Suppressor macrophage treated with lipopolysaccharide for 1 hour (primary cell): Measurements from ENCODE around the gene MGMT.

Experiments
- DNase-seq, 3 donors: peaks; one replicate each; pipeline ENCODE4 v3.0.0-alpha.2; 2020 to 2022

MGMT gene

DNA sequence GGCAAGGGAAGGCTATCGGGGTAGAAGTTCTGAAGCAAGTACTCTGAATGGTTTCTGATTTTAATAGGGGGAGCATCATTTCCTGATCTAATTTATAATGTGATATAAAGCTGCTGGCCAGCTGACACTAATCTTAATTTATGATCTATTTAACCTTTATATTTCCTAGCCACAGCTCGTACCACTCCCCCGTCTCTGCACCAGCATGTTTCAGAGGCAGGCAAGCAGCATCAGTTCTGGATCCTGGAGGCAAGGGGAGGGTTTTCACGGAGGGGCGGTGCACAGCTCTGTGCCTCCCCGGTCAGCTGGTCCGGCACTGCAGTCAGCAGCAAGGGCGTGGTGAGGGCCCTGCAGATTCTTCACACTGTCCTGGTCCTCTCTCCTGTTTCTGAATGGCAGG lies 30.0 kb downstream of the MGMT start:
- no peak for DNase-seq

DNA sequence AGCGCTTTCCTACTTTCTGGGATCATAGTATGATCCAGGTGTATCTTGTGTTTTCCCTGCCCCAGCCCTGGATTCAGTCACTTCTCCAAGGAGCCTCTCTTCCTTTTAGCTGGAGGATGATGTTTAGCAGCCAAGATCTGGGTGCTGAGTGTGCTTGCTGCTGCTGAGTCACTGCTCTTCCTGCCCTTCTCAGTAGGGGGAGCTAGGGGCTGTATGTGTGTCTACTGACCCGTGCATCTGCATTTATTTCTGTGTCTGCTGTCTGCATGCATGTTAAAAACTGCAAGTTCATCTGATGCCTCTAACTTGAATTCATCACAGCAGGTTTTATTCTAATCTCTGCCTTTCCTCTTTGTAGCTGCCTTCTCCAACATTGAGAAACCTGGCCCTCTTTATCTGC lies 31.6 kb downstream of the MGMT start:
- no peak for DNase-seq

DNA sequence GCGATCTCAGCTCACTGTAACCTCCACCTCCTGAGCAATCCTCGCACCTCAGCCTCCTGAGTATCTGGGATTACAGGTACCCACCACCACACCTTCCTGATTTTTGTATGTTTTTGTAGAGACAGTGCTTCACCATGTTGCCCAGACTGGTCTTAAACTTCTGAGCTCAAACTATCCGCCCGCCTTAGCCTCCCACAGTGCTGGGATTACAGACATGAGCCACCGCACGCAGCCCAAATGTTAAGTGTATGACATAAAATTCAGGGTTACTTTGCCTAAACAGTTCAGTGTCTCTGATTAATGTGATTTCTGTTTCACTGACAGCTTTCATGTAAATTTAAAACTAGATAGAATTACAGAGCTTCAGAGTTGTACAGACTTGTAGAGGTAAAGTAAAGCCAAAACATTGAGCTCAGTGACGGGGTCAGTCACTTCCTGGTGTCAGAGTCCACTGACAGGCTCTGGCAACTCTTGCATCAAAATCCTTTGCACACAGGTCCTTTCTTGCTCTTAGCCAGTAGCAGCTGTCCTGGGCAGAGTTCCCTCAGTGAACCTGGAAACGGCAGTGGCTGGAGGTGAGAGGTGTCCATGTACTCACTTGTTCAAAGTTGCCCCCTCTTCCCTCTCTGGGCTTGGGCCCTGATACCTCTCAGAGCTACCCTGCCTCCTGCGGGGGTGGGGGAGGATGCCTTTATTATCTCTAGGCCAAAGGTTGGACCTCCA lies 33.7 kb downstream of the MGMT start:
- no peak for DNase-seq

DNA sequence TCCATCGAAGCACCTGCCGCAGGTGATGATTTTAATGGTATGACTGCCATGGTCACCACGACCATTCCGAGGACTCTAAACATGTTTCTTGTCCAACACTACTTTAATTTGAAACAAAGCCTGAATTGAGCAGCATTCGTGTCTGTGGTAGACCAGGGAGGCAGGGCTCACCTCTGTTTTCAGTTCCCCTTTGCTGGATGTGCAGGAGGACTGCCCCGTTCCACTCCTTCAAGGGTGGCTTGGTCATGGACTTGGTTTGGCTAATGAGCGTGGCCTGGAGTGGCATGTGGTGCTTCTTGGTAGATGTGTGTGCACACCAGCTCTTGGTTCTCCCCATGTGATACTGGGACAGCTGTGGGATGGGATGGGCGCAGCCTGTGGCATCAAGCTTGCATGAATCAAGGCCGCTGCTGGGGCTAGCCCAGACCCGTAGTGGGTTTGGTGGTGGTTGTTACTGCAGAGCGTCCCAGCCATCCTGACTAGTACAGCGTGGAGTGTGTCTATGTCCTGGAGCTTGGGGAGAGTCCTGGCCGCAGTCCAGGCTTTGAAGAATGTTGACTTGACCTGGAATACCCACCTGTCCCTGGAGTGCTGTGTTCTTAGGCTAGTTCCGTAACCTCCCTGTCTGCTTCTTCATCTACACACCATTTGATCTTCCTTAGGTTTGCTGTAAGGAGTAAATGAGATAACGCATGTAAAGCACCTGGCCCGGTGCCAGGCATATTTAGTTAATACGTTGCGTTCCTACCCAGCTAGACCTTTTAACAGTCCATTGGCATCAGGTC lies 34.8 kb downstream of the MGMT start:
- no peak for DNase-seq

DNA sequence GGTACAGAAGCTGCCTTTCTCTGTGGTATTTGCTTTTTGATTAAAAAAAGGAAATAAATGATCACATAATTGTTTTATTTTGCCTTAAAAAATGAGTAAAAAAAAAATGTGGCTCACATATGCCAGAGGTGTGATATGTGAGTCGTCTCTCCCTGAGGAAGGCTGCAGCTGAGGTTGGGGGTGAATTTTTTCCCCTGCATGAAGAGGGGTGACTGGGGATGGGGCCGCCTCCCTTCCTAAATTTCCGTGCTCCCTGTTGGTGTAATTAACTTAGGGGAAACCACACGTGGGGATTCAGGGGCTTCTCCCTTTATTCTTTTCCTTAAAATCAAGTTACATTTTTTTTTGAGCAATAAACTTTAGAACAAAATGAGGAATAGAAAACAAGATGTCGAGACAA lies 35.4 kb downstream of the MGMT start:
- no peak for DNase-seq

DNA sequence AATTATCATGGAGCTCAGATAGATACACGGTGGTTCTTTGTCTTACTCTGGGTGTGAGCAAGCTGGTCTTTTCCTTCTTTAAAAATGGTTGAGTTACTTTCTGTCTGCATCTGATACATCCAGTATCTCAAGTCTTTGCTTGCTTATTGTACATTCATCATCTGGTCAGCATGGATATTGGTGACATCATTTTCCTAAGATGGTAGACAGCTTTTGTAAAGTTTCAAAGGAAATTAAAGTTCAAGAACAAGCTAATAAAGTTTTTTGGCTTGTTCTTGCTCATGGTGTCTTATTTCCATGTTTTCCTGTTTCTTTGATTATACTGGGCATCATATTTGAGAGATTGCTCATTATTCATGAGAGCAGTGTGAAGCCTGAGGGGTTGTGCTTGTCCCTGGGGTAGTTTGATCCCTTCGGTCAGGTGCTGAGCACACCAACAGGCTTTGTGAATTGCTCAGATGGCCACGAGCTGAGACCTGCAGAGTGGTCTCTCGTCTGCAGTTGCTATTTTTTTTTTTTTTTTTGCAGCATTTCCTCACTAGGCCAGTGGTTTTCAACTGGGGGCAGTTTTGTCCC lies 38.5 kb downstream of the MGMT start:
- DNase-seq = no peak

DNA sequence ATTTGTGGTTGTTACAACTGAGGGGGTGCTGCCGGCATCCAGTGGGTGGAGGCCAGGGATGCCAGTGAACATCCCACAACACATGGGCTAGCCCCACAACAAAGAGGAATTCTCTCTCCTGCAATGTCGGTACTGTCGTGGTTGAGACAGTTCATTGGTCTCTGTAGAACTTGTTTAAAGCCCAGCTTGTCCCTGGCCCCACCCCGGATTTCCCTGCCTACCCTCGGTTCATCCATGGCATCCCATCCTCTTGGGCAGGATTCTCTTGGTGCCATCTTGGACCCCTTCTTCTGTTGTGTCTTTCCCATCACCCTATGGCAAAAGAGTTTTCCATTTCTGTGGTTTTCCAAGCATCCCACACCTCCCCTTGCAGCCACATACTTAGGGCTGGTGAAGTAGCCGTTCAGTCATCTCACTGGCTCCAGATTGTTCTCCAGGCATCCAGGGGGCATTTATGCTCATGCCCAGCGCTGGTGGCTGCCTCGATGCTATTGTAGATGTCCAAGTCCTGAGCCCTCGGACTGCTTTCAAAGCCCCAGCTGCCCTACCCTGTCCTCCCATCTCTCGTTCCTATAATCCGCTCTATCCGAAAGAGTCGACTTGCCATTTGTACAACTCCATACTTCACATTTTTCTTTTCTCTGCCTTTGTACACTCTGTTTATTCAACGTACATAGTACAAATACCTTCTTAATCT lies 39.2 kb downstream of the MGMT start:
- no peak for DNase-seq

DNA sequence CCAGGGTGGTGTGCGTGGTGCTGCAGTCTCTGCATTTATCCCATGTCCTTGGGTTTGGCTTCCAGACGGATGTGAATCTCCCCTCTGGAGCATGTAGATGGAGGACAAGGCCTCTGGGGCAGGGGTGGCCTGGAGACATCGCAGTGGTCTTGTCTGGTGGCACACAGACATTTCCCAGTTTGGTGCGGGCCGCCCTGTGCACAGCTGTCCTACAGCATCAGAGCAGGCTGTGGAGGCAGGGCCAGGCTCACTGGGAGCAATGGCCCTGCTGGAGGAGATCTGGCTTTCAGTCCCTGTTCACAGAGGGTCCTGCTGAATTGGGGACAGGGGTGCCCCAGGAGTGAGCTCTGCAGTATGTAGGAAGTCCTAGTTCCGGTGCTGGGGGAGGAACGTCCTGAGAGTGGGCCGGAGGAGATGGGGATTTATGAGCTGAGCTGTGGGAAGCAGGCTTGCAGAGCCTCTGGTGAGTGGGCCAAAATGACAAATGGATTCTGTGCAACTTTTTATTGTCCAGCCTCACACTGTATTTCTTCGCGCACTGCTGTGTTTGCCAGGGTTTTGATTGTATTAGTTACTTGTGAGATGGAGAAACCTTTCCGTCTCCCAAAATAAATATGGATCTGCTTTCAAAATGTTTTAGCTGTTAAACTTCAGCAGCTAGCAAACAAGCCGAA lies 40.3 kb downstream of the MGMT start:
- DNase-seq = no peak

DNA sequence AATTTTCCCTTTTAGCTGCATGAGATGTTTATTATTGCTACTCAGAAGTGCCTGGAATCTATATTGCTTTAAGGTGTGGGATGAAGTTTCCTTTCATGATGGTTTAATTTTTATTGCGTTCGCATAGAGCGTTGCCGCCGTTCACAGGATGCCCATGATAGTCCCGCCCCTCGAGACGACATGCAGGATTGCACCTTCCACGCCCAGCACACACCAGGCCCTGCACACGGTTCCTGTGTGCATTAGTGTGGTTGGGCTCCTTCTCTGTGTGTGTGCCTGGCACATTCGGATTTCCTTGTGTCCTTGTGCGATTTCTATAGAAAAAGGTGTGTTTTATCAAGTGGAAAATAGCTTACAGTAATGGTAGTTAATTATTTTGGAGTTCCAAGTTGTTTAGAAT lies 42.1 kb downstream of the MGMT start:
- DNase-seq = no peak

DNA sequence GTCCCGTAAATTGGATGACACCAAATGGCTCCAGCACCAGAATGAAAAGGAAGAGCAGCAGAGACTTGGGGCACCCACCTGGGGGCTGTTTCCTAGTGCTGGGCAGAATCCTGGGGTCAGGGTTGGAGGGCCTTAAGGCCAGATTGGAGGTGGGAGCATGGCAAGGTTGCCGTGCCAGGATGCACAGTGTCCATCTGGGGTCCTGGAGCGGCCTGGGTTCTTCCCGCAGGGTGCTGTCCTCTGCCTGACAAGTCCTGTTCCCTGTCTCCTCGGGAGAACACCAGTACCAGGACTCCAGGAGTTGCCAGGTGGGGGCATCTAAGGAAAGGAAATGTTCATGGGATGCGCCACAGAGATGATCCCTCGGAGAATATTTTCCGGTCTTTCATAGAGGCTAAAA lies 42.8 kb downstream of the MGMT start:
- no peak for DNase-seq

DNA sequence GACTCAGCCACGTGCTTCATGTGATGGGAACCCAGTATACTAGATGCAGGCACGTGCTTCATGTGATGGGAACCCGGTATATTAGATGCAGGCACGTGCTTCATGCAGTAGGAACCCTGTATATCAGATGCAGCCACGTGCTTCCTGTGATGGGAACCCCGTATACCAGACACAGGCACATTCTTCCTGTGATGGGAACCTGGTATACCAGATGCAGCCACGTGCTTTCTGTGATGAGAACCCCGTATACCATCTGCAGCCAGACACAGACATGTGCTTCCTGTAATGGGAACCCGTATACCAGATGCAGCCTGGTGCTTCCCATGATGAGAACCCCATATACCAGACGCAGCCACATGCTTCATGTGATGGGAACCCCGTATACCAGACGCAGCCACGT lies 44.0 kb downstream of the MGMT start:
- DNase-seq = no peak

DNA sequence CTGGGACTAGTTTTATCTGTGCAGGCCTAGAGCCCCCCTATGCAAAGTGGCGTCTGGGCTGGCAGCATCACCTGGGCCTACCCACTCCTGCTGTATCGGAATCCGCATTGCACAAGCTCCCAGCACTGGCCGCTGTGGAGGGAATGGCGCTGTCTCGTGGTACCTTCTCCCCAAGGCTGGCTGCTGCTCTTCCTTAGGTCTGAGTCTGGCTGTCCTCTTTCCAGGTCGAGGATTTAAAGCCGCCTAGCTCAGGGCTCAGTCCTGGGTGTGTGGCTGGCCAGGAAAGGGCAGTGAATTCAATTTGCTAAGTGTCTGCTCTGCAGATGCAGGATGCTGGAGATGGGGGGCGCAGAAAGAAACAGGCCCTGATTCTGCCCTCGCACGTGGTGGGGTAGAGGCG lies 44.7 kb downstream of the MGMT start:
- DNase-seq = no peak

DNA sequence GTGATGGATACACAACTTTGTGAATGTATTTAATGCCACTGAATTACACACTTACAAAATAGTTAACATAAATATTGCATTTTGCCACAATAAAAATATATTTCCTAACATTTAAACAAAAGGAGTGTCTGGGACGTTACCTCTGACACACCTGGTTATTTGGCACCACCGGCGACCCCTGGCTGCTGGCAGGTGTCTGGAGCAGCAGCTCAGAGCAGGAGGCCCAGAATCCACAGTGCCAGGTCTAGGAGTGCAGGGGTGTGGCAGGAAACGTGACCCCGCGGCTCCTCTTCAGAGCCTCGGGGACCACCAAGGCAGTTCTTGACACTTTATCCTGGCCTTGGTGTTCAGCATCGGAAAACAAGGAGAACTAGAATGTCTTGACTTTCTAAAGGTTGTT lies 46.3 kb downstream of the MGMT start:
- no peak for DNase-seq

DNA sequence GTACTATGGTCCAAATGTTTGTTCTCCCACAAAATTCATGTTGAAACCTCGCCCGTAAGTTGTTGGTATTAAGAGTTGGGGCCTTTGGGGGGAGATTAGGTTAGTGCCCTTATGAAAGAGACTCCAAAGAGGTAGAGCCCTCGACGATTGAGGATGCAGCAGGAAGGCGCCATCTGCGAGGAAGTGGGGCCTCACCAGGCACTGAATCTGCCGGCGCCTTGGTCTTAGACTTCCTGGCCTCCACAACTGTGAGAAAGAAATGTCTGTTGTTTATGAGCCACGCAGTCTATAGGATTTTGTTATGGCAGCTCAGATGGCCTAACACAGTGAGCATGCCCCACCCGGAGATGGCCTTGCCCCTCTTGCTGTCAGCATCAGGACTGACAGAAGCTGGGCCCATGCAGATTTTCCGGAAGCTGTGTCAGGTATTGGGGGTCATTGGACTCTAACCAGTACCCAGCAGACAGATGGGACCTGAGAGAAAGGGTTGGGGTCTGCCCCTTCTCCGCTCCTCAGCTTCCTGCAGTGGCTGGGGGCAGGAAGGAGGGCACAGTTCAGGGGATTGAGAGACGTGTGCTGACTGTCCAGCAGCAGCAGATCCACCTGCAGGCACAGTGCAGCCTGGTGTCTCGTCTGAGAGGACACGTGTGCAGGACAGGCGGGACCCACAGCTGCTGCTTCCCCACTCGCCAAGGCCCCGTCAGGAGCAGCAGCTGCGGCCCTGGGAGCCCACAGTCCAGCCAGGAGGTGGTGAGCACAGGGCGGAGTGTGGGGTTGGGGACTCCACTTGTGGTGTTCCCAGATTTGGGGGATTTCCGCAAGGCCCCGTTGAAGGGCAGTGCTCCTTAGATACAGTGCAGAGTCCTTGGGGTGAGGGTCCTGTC lies 47.8 kb downstream of the MGMT start:
- no peak for DNase-seq

DNA sequence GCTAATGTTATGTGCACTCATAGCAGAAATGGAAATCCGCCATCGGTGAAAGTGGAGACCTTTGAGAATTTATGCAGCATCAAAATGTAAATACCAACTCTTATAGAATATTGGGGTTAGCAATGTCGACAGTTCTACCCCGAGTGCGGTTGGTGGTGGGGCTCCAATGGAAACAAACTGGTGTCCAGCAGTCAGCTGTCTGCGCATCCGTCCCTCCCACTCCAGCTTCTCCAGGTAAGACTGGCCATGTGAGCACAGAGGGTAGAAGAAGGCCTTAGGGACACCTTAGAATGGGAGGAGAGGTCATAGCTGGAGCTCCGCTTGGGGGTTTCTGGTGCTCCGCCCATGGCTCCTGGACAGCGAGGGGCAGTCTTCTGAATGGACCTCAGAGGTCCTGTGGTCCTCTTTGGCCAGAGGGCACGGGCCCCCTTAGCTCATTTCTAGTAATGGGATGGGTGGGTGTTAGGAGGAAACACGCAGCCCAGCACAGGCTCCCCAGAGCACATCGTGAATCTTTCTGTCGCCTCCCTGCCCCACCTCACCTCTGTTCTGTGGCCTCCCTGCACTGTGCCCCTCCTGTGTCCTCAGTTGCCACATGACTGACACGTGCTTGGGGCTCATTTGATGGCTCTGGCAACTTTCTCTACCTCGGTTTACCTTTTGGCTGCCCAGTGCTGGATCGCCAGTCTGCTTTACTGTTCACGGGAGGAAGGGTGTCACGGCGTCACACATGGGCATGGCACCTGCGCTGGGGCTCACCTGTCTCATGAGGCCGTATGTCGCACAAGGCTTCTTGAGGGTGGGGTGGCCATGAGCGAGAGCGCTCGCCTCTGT lies 50.0 kb downstream of the MGMT start:
- no peak for DNase-seq

DNA sequence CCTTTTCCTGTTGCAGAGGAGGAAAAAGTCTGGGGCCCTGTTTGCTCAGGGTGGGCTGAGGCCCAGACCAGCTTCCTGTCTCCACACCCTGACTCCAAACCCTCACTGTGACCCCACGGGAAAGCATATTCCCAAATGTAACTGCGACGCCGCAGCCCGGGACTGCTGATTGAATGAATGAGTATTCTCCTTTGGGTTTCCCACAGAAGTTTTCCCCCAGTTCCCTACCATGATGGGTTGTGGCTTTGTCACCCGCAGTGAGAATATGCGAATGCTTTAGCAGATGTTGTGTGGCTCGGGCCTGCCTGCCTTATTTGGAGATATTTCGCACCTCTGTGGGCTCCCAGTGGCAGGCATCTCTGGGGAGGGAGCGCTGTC lies 50.6 kb downstream of the MGMT start:
- no peak for DNase-seq

DNA sequence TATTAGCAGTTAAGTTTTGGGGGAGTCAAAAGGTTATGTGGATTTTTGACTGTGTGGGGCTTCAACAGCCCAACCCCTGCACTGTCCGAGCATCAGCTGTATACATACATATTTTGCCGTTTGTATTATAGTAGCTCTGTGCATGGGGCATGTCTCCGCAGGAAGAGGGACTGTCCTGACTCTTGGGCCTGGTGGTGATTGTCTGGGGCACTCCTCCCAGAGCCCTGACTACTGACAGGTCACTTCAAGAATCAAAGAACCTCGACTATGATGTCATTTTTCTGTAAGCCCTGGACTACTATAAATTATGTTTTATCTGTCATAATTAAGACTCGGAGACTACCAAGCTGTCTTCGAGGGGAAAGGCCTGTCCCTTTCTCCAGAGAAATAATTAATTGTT lies 51.8 kb downstream of the MGMT start:
- no peak for DNase-seq

DNA sequence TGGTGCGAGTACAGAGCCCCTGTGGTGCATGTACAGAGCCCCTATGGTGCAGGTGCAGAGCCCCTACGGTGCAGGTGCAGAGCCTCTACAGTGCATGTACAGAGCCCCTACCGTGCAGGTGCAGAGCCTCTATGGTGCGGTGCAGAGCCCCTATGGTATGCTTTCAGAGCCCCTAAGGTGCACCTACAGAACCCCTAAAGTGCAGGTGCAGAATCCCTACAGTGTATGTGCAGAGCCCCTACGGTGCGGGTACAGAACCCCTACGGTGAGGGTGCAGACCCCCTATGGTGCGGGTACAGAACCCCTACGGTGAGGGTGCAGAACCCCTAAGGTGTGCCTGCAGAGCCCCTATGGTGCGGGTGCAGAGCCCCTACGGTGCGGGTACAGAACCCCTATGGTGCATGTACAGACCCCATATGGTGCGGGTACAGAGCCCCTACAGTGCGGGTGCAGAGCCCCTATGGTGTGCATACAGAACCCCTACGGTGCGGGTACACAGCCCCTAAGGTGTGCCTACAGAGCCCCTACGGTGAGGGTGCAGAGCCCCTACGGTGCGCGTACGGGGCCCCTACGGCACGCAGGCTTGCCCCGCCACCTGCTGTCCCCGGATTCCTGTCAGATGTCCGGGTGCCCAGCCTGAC lies 53.5 kb downstream of the MGMT start:
- DNase-seq = no peak

DNA sequence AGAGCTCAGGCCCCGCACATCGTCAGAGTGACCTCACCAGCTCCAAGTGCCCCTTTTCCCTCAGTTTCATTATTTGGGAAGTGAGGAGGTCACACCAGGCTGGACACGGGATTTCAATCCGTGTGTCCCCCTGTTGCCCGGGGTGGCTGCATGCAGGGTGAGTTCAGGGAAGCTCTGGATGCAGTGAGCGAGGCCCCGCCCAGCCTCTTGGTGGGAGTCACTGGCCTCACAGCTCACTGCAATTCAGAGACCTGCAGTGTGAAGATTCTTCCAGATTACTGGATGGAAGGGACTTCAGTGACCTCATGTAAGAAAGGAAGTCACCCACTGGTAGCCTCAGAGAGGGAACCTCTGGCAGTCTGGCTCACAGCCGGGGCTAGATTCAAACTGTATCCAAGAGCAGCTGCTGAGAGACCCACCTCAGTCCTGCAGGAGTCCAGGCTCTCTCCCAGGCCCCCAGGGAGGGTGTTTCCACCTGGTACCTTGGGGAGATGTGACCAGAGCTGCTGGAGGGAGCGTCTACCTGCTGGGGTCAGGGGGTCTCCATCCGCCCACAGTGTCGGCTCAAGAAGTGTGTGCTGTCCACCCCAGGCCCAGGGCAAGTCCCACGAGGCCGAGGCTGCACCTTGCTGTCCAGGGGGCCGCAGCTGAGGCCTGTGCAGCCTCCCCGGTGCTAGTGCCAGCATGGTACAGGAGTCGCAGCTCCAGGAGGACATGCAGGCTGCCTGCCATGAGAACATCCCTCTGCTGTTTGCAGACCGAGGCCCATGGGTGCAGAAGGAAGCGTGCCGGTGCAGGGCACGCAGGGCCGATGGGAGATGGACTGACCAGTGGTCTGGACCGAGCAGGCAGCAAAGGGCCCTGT lies 54.4 kb downstream of the MGMT start:
- no peak for DNase-seq
